Gastrocnemius medialis (tissue), 4 donors: Measurements from ENCODE around the gene SLC38A7. TPM values are rescaled to one million over a fixed set of nuclear protein-coding genes. Genes with fewer than 3 reads are reported as not detected.

Experiments used
- ATAC-seq, 2 donors: fragments of 150-250 bp; one replicate each; pipeline ENCODE4 v1.9.1; 2016
- DNase-seq, 2 donors: peaks; one replicate each; pipeline ENCODE4 v3.0.0-alpha.2; 2019
- H3K27ac ChIP-seq, 4 donors: fragments of 200-600 bp; sonication (generic); 1 replicate in 1 of 4; 2 replicates in 3 of 4; pipeline ENCODE4 v1.5.1; 2016 to 2018; ENCODE audit warnings: mild to moderate bottlenecking in 2 of 4, moderate library complexity in 1 of 4
- H3K27me3 ChIP-seq, 3 donors: fragments of 200-600 bp; sonication (generic) in 2 of 3; 1 replicate in 1 of 3; 2 replicates in 2 of 3; pipeline versions ENCODE4 v1.5.1 to v1.6.0; 2016 to 2019; ENCODE audit warnings: mild to moderate bottlenecking in 1 of 3, moderate library complexity in 1 of 3
- H3K36me3 ChIP-seq, 2 donors: fragments of 200-600 bp; sonication (generic) in 1 of 2; one replicate each; pipeline ENCODE4 v1.5.1; 2017 to 2018
- H3K4me1 ChIP-seq, 2 donors: fragments of 200-600 bp; sonication (generic) in 1 of 2; one replicate each; pipeline ENCODE4 v1.5.1; 2016 to 2017; ENCODE audit warnings: mild to moderate bottlenecking in 2 of 2
- H3K4me3 ChIP-seq, 4 donors: fragments of 200-600 bp; sonication (generic) in 3 of 4; 1 replicate in 1 of 4; 2 replicates in 3 of 4; pipeline ENCODE4 v1.5.1; 2016 to 2019; ENCODE audit warnings: mild to moderate bottlenecking in 2 of 4
- H3K9me3 ChIP-seq, 3 donors: fragments of 200-600 bp; sonication (generic) in 2 of 3; 1 replicate in 1 of 3; 2 replicates in 2 of 3; pipeline ENCODE4 v1.5.1; 2016 to 2019
- CTCF ChIP-seq, 5 experiments: fragments of 450-650 bp in 3 of 5; fragments of 200-600 bp in 2 of 5; sonication (generic) in 2 of 5; IDR thresholded peaks in 4 of 5; conservative IDR thresholded peaks in 1 of 5; 1 replicate in 4 of 5; 2 replicates in 1 of 5; pipeline ENCODE4 v1.5.1; 2016 to 2019; ENCODE audit warnings: antibody characterized with exemption in 5 of 5, mild to moderate bottlenecking in 3 of 5, moderate library complexity in 3 of 5
- POLR2A ChIP-seq, 2 donors: fragments of 450-650 bp; IDR thresholded peaks; one replicate each; pipeline ENCODE4 v1.6.1; 2017; ENCODE audit warnings: antibody characterized with exemption in 2 of 2, mild to moderate bottlenecking in 2 of 2, moderate library complexity in 2 of 2
- in situ Hi-C, 4 donors: fragments of 200-750 bp; cut with MboI; loops; one replicate each; pipeline versions ENCODE4 v1.15.0 to v1.8.0; 2017; ENCODE audit warnings: low sequenced_read_pairs in 4 of 4
- intact Hi-C: fragments of 100-400 bp; cut with DNase I; formaldehyde crosslinking; loops from one replicate; pipeline ENCODE4 v1.15.1; 2023; ENCODE audit warnings: low total_unique reads
- total RNA-seq, 4 donors: library from RNA; depleted of rRNA; stranded (reverse); fragments of >200 nt; gene quantifications; one replicate each; pipeline versions ENCODE4 v1.1.0 to v1.2.3, GENCODE V29; 2016

Gene SLC38A7
- total RNA-seq, 4 donors from 2014 or later, result 6.8 to 12.2 (median 9.1) TPM

GRCh38 chr16:58634265-58634802 is 50.2 kb downstream of the SLC38A7 start:
- TF ChIP-seq POLR2A (IDR thresholded peaks at IDR 0.05) (no peak), CTCF (IDR thresholded peaks at IDR 0.05 in 4 of 5, conservative IDR thresholded peaks at IDR 0.05 in 1 of 5) (no peak)
- Histone ChIP-seq H3K9me3 (no peaks in the 10 kb centered on the region), H3K36me3 (no peaks in the 10 kb centered on the region), H3K27ac (no peak overlapping the region), H3K4me3 (no peak overlapping the region), H3K27me3 (no peaks in the 10 kb centered on the region), H3K4me1 (peaks cover 0 to 2% of the 10 kb centered on the region in 2 donors)
- in situ Hi-C loops, result loop anchor here in 1 of 4 donors (25.0 kb wide), 1 partner anchor 397 kb away; a partner anchor contains a TSS
- no peak for DNase-seq
- no peak for ATAC-seq
- intact Hi-C loops, result loop anchor here (5.0 kb wide), 1 partner anchor 897 kb away; the partner anchor contains the start of gene KATNB1

- ATAC-seq (peak; percentile 92 to 96), DNase-seq (peak; percentile 99 to 100)
- Histone ChIP-seq H3K9me3 (no peaks in the 10 kb centered on the region), H3K4me3 (peak within 1 kb of the TSS; percentile 85 to 92 (median 88)), H3K27me3 (no peaks in the 10 kb centered on the region), H3K36me3 (peaks cover 0 to 4% of the 10 kb centered on the region in 2 donors), H3K27ac (peak within 1 kb of the TSS; percentile 94 to 99 (median 96)), H3K4me1 (peaks cover 21 to 34% of the 10 kb centered on the region in 2 donors)
- in situ Hi-C loops, result loop anchor here in 1 of 4 donors (10.0 to 25.0 kb wide), 2 partner anchors 115 to 393 kb away; partner anchors contain the start of gene SETD6
- TF ChIP-seq POLR2A (IDR thresholded peaks at IDR 0.05) (peak; percentile 87 to 89), CTCF (IDR thresholded peaks at IDR 0.05 in 4 of 5, conservative IDR thresholded peaks at IDR 0.05 in 1 of 5) (peak in 1 of 5 experiments; percentile 15)
- intact Hi-C loops, result loop anchor here (1.0 to 5.0 kb wide), 4 partner anchors 55 to 893 kb away; partner anchors contain the start of genes GINS3, KATNB1, SETD6 and SLC38A7
Observed at GRCh38 chr16:58629733-58630640, 54.6 kb downstream of the SLC38A7 start, which contains the start of gene CNOT1. Gene CNOT1, minus strand, starts transcription at chr16:58629826. Its CDS starts 30,489 bp downstream, at chr16:58599337.

DNA sequence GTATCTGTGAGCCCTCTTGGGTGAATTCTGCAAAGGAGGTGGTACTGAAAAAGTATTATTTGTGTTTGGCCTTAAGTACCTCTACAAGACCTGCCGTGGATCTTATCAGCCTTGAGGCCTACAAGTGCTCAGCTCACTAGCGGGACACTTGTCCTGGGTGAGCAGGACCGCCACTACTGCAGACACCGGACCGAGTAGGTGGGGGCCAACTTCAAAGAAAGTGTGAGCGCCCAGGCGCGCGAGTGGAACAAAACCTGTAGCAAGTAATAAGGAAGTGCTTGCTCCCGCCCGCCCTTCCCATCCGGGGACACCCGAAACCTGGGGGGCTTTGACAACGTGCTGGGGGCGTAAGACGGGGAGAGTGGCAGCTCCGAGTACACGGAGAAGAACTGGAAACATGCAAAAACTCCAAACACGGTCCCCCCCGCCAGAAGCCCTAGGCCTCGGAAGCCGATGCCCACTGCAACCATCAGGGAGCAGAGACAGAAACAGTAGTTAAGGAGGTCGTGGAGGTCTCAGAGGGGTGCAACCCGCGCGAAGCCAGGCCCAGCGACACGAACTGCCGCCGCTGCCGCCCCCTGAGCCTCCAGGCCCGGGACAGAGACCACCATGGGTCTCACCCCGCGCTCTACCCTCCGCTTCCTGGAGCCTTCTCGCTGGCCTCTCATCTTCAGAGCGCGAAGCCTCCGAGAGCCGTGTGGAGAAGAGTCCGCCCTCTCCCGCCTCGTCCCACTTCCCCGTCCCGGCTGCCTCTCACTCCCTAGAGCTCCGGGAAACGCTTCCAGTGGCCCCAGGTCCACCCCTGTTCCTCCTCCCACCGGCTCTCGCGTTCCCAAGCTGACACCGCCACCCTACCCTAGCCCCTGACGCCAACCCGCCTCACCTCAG is 55.5 kb downstream of the SLC38A7 start:
- DNase-seq (peak; percentile 29 to 63), ATAC-seq (peak; percentile 37 to 38)
- no peak for TF ChIP-seq POLR2A (IDR thresholded peaks at IDR 0.05)
- TF ChIP-seq CTCF (IDR thresholded peaks at IDR 0.05 in 4 of 5, conservative IDR thresholded peaks at IDR 0.05 in 1 of 5), result no peak
- H3K4me1 ChIP-seq, result peaks cover 21 to 35% of the 10 kb centered on the region in 2 donors
- H3K27ac ChIP-seq, result peak overlapping the region; percentile 94 to 99 (median 96)
- no peaks in the 10 kb centered on the region for H3K27me3 ChIP-seq
- no peaks in the 10 kb centered on the region for H3K9me3 ChIP-seq
- intact Hi-C loops (no loop called here), in situ Hi-C loops (loop anchor here in 1 of 4 donors (10.0 to 25.0 kb wide), 2 partner anchors 114 to 392 kb away; partner anchors contain the start of gene SETD6)
- peaks cover 0 to 13% of the 10 kb centered on the region in 2 donors for H3K36me3 ChIP-seq
- peak overlapping the region; percentile 85 to 92 (median 88) for H3K4me3 ChIP-seq

GRCh38 chr16:58624209-58624608 is 60.4 kb downstream of the SLC38A7 start:
- TF ChIP-seq CTCF (IDR thresholded peaks at IDR 0.05 in 4 of 5, conservative IDR thresholded peaks at IDR 0.05 in 1 of 5), result no peak
- no peak for TF ChIP-seq POLR2A (IDR thresholded peaks at IDR 0.05)
- intact Hi-C loops, result no loop called here
- H3K27ac ChIP-seq, result no peak overlapping the region
- H3K36me3 ChIP-seq, result peaks cover 0 to 37% of the 10 kb centered on the region in 2 donors
- H3K4me3 ChIP-seq, result no peak overlapping the region
- in situ Hi-C loops, result loop anchor here in 1 of 4 donors (10.0 kb wide), 1 partner anchor 109 kb away; the partner anchor contains the start of gene SETD6
- ATAC-seq, result no peak
- H3K4me1 ChIP-seq, result peaks cover 19 to 35% of the 10 kb centered on the region in 2 donors
- DNase-seq, result no peak
- no peaks in the 10 kb centered on the region for H3K9me3 ChIP-seq
- no peaks in the 10 kb centered on the region for H3K27me3 ChIP-seq
